A673 (cell line): ENCODE data around the gene ZMAT5.

Experiments used
- CTCF ChIP-seq: fragments of 300-800, 200-600 bp; sonication (generic); conservative IDR thresholded peaks from 2 replicates; pipeline ENCODE4 v1.5.1; 2017; ENCODE audit warnings: low read depth, mild to moderate bottlenecking, antibody characterized with exemption, low read length, moderate library complexity, mixed read lengths
- EZH2 ChIP-seq: fragments of 200-600 bp; sonication (generic); IDR thresholded peaks from 2 replicates; pipeline ENCODE4 v1.6.1; 2017; ENCODE audit warnings: borderline replicate concordance, low read depth, mild to moderate bottlenecking, mixed read lengths, antibody characterized with exemption, low read length; ENCODE audit not compliant: poor library complexity, severe bottlenecking

- no peak for TF ChIP-seq CTCF
- TF ChIP-seq EZH2, result no peak
These were observed 6.4 kb upstream of the ZMAT5 start for GRCh38 chr22:29773233-29773632.
